ENCODE measurements around the gene NECAB3.

DNA sequence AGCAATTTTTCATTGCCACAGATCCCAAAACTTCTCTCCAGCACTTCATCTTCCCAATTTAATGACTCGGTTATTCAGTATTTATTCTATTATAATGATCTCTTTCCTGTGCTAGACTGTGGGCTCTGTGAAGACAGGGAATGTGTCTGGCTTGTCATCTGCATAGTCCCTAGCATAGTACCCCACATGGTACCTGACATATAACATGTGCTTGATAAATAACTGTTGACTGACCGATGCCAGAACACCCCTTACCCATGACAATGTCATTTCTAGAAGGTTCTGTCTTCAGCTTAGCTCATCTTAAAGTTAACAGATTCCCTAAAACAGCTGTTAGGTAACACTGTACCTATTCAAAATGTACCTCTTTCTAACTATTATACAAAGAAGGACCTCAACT lies 42.3 kb upstream of the NECAB3 start:
- TF ChIP-seq, protein P1, sequence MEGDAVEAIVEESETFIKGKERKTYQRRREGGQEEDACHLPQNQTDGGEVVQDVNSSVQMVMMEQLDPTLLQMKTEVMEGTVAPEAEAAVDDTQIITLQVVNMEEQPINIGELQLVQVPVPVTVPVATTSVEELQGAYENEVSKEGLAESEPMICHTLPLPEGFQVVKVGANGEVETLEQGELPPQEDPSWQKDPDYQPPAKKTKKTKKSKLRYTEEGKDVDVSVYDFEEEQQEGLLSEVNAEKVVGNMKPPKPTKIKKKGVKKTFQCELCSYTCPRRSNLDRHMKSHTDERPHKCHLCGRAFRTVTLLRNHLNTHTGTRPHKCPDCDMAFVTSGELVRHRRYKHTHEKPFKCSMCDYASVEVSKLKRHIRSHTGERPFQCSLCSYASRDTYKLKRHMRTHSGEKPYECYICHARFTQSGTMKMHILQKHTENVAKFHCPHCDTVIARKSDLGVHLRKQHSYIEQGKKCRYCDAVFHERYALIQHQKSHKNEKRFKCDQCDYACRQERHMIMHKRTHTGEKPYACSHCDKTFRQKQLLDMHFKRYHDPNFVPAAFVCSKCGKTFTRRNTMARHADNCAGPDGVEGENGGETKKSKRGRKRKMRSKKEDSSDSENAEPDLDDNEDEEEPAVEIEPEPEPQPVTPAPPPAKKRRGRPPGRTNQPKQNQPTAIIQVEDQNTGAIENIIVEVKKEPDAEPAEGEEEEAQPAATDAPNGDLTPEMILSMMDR (IDR thresholded peaks at IDR 0.05) = no peak
- TF ChIP-seq EZH2 (IDR thresholded peaks at IDR 0.05; ENCODE audit: borderline replicate concordance, insufficient read depth, low read depth, low read length, poor library complexity, severe bottlenecking) = no peak

Measured in B cell (primary cell).